ENCODE data around the gene CCDC9. TPM values are rescaled to one million over a fixed set of nuclear protein-coding genes. Genes with fewer than 3 reads are reported as not detected.

Gene CCDC9
- total and polyA plus RNA-seq, 2 of the 8 experiments (the other 6 are each of a cell fraction or from before 2014, with no cell fraction given): 3.7 to 29.8 TPM

DNA sequence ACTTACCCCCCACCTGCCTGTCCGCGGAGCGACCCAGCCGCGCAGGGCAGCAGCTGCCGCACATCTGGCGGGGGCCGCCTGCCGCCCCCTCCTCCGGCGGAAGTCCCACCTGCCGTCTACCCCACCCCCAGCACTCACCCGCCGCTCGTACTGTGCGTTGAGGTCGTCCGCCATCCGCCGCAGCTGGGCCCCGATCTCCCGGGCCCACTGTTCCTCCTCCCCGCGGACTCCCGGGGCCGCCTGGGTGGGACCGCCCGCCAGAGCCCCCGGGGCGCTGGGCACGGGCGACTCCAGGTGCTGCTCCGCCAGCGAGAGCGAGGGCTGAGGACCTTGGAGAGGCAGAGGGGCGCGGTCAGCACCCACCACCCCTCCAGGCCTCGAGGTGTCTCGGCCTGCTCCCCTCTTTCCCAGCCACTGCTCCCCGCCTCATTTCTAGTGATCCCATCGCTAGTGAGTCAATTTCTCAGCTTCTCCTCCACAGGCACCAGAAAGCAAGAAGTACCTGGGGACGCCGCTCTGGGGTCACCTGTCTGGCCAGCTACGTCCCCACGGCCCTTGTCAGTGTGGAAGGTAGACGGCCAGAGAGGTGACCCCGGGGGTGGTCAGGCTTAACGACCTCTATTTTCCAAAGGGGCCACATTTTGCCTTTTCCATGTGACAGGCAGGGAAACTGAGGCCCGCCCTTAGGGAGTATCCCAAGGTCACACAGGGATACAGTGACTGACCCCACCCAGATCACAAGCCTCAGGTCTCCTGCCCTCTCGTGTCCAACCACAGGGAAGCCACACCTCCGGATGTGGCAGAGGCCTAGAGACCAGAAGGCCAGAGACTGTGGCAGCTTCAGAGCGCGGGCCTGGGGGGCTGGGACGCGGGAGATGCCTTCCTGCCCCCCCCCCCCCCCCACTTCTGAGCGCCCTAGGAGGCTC lies 29.6 kb upstream of the CCDC9 start:
- ChIA-PET POLR2A (ENCODE audit: partially characterized antibody) (interaction anchor here (0.6 to 8.2 kb wide), 35 partner anchors 9 to 365 kb away, joined by 3 to 195 read pairs (median 5); partner anchors contain the start of genes CCDC9, DHX34, INAFM1 and ZC3H4), CTCF (ENCODE audit: partially characterized antibody) (interaction anchor here (0.7 to 11.9 kb wide), 5 partner anchors 13 to 128 kb away, joined by 3 to 152 read pairs (median 3); no protein-coding TSS in a partner anchor)
- Histone ChIP-seq H3K4ac (replicated peaks; ENCODE audit: insufficient read length, low read depth, low read length) (peak overlapping the region; percentile 99), H3K4me2 (ENCODE audit: insufficient read depth in 1 of 2, low read depth in 2 of 2, low read length in 2 of 2) (peak overlapping the region; percentile 81 to 94), H2BK120ac (replicated peaks; ENCODE audit: low read depth, low read length) (peak overlapping the region; percentile 98), H3K9me3 (ENCODE audit: insufficient read depth in 2 of 2, low read depth in 1 of 2, low read length in 1 of 2) (no peaks in the 10 kb centered on the region), H3K14ac (ENCODE audit: insufficient read length) (no peak overlapping the region), H3K18ac (ENCODE audit: extremely low read depth, low read length) (peak overlapping the region; percentile 98), H3K36me3 (ENCODE audit: control insufficient read depth in 2 of 4, insufficient read depth in 4 of 4, low read length in 3 of 4) (peaks cover 0 to 7% (median 1%) of the 10 kb centered on the region in 4 experiments; a peak in 4 of 8 replicates), H3K79me1 (ENCODE audit: low read depth, low read length) (peaks cover 16% of the 10 kb centered on the region), H3K27me3 (replicated peaks in 1 of 4; ENCODE audit: control insufficient read depth in 3 of 4, extremely low read depth in 1 of 4, insufficient read depth in 3 of 4, low read length in 3 of 4) (no peaks in the 10 kb centered on the region; a peak in 1 of 7 replicates), H3K4me3 (ENCODE audit: extremely low read depth in 1 of 4, insufficient read depth in 2 of 4, low read depth in 3 of 4, low read length in 4 of 4) (peak overlapping the region; percentile 36 to 99 (median 72)), H3K79me2 (ENCODE audit: control insufficient read depth in 1 of 2, insufficient read depth in 2 of 2, low read length in 2 of 2) (peaks cover 5 to 40% of the 10 kb centered on the region in 2 experiments; a peak in 2 of 4 replicates), H3K9ac (replicated peaks in 1 of 4; ENCODE audit: extremely low read depth in 1 of 4, low read depth in 3 of 4, low read length in 3 of 4) (peak overlapping the region; percentile 55 to 82 (median 59)), H3K27ac (ENCODE audit: low read depth, low read length) (peak overlapping the region; percentile 82), H4K91ac (replicated peaks; ENCODE audit: insufficient read length, low read length) (peak overlapping the region; percentile 99), H2BK5ac (ENCODE audit: low read depth, low read length) (peak overlapping the region; percentile 96), H4K20me1 (replicated peaks in 1 of 2; ENCODE audit: control insufficient read depth in 1 of 2, insufficient read depth in 2 of 2, low read length in 2 of 2) (peaks cover 14 to 22% of the 10 kb centered on the region in 2 experiments), H2BK15ac (ENCODE audit: low read length) (peak overlapping the region; percentile 72; the same call in 1 of the 2 replicates), H2BK12ac (ENCODE audit: low read depth, low read length) (peak overlapping the region; percentile 71), H3K4me1 (replicated peaks in 1 of 4; ENCODE audit: control insufficient read depth in 3 of 4, insufficient read depth in 4 of 4, low read length in 3 of 4) (peaks cover 10 to 37% (median 21%) of the 10 kb centered on the region in 4 experiments), H2AK5ac (ENCODE audit: low read depth, low read length) (no peak overlapping the region), H2BK20ac (ENCODE audit: low read length) (0 out of 2 replicates have a peak overlapping the region, but pooled peaks have one; percentile 3), H4K5ac (ENCODE audit: insufficient read length, low read depth, low read length) (peak overlapping the region; percentile 82), H4K8ac (ENCODE audit: extremely low read depth, insufficient read depth, low read length) (peak overlapping the region; percentile 86; the same call in 1 of the 2 replicates), H3K56ac (replicated peaks; ENCODE audit: insufficient read length, low read depth, low read length) (peak overlapping the region; percentile 96), H3K23me2 (ENCODE audit: low read depth, low read length) (peaks cover 33% of the 10 kb centered on the region), H2AFZ (ENCODE audit: low read length) (no peak overlapping the region), H3K23ac (ENCODE audit: insufficient read length) (no peak overlapping the region)
- no peak for FAIRE-seq
- DNase-seq (ENCODE audit: low read depth in 1 of 2, low spot score in 2 of 2): peak in 1 of 2 experiments; percentile 69
- 4% methylated on average over 45 of the region's 56 CpGs; no CpG with 5 or more reads in 1 of the 2 experiments for WGBS, 2 experiments (ENCODE audit: extremely low coverage in 1 of 2, insufficient coverage in 1 of 2, insufficient read length in 1 of 2, insufficient replicate concordance in 2 of 2, low coverage in 1 of 2, low lambda C conversion rate in 2 of 2, missing lambda C conversion rate in 1 of 2)
- TF ChIP-seq SRF (IDR thresholded peaks at IDR 0.05; ENCODE audit: low read depth, low read length): no peak
- TF ChIP-seq PHF8 (conservative IDR thresholded peaks at IDR 0.05; ENCODE audit: low read depth, low read length): no peak; the same call in 1 of the 2 replicates
- no peak; a peak in 1 of 4 replicates for TF ChIP-seq HDAC2 (IDR thresholded peaks at IDR 0.05; ENCODE audit: borderline replicate concordance in 1 of 2, low read depth in 2 of 2, low read length in 2 of 2)
- no peak for TF ChIP-seq TAF1 (IDR thresholded peaks at IDR 0.05; ENCODE audit: low read depth, low read length)
- TF ChIP-seq SIN3A (conservative IDR thresholded peaks at IDR 0.05 in 1 of 2, IDR thresholded peaks at IDR 0.05 in 1 of 2; ENCODE audit: low read depth in 1 of 2, low read length in 2 of 2): 0 out of 4 replicates have a peak, but pooled peaks of 1 of the 2 experiments have one; percentile 19
- TF ChIP-seq, protein P1, sequence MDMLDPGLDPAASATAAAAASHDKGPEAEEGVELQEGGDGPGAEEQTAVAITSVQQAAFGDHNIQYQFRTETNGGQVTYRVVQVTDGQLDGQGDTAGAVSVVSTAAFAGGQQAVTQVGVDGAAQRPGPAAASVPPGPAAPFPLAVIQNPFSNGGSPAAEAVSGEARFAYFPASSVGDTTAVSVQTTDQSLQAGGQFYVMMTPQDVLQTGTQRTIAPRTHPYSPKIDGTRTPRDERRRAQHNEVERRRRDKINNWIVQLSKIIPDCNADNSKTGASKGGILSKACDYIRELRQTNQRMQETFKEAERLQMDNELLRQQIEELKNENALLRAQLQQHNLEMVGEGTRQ (IDR thresholded peaks at IDR 0.05; ENCODE audit: low read length): no peak
- TF ChIP-seq, protein P2, sequence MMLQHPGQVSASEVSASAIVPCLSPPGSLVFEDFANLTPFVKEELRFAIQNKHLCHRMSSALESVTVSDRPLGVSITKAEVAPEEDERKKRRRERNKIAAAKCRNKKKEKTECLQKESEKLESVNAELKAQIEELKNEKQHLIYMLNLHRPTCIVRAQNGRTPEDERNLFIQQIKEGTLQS (IDR thresholded peaks at IDR 0.05; ENCODE audit: insufficient read depth, low read depth, low read length): no peak

All from H1 (cell line).